ENCODE data around the gene GIGYF2.

The GIGYF2 gene

DNA sequence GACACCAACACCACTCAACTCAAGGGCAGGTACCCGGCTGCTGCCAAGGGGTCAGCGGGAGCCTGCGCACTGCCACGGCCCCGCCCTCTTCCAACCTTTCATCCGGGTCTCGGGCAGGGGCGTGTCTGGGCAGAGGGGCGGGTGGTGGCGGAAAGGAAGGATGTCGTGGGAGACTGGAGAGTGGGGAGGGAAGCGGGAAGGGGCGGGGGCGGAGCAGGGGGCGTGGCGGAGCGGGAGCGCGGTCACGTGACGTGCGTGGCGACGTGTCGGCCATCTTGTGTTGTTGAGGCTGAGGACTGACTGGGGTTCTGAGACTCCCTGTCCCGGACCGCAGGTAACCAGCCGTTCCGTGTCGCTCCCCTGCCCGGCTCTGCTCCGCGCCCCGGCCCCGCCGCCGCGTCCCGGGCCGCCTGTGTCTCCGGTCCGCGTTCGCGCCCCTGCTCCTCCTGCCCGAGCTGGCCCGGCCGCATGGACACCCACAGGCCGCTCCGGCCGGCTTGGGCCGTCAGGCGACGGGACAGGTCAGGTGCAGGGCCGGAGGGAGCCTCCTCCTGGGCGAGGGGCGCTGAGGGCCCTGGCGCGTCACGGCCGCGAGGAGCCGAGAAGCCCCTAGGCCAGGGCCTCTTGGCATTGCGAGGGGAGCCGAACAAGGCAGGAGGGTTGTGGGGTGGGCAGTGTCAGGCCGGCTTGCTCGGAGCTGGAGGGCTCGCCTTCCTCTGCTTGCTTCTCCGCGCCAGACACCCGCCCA lies at the start of gene GIGYF2:
GIGYF2 (plus strand) TSS at position 273 of the 748 bp plus-strand sequence. CDS start 37,867 bp downstream, outside the sequence.
- no peak for TF ChIP-seq CTCF (IDR thresholded peaks at IDR 0.05)
- Histone ChIP-seq H3K27ac (peak within 1 kb of the TSS; percentile 97 to 98), H3K4me3 (peak within 1 kb of the TSS; percentile 97)
- DNase-seq (ENCODE audit: low spot score): peak; percentile 99

DNA sequence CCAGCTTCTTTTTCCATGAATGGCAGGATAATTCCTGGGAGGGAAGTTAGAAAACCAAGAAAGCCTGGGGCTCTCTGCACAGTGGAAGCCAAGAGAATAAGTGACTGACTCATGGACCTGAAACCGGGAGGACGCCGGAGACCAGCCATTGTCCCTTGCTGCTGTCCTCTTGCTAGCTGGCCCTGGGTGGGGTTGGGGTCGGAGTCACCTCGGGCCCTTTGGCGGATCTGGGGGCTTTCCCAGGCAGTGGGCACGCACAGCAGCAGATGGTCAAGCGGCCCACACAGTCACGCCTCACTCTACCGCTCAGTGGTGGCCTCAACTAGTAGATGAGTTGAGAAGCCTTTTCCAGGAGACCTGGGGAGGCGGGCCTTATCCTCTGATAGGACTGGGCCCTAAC lies 48.1 kb upstream of the GIGYF2 start:
- H3K27ac ChIP-seq: peak overlapping the region in 1 of 2 donors; percentile 16
- H3K4me3 ChIP-seq: no peak overlapping the region
- no peak for TF ChIP-seq CTCF (IDR thresholded peaks at IDR 0.05)
- DNase-seq (ENCODE audit: low spot score): no peak

DNA sequence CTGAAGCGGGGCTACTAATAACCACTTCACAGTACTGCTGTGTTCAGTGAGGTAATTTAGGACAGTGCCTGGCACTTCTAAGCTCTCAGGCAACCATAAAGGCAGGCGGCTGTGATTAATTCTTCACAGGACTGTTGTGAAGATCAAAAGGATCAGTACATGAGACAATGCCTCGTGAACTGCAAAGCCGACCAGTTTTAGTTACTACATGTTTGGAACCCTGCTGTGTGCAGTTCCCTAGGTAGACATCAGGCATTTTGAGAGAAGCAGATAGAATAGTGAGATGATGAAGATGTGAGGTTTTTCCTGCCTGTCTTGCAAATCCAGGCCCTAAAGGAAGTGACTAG lies 44.7 kb upstream of the GIGYF2 start:
- Histone ChIP-seq H3K27ac (no peak overlapping the region), H3K4me3 (no peak overlapping the region)
- TF ChIP-seq CTCF (IDR thresholded peaks at IDR 0.05): no peak
- DNase-seq (ENCODE audit: low spot score): no peak

DNA sequence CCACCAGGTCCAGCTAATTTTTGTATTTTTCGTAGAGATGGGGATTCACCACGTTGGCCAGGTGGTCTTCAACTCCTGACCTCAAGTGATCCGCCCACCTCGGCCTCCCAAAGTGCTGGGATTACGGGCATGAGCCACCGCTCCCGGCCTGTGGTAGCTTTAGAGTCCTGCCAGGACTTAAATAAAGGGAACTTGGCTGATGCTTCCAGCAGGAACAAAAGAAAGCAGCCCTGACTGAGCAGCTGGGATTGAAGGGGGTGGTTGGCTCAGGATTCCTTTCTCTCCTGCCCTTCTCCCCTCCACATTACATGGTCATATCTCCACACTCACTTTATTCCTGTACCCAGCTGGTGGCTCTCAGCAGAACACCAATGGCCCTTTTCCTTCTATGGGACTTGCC lies 43.7 kb upstream of the GIGYF2 start:
- no peak for DNase-seq (ENCODE audit: low spot score)
- no peak overlapping the region for H3K27ac ChIP-seq
- TF ChIP-seq CTCF (IDR thresholded peaks at IDR 0.05): no peak
- no peak overlapping the region for H3K4me3 ChIP-seq

DNA sequence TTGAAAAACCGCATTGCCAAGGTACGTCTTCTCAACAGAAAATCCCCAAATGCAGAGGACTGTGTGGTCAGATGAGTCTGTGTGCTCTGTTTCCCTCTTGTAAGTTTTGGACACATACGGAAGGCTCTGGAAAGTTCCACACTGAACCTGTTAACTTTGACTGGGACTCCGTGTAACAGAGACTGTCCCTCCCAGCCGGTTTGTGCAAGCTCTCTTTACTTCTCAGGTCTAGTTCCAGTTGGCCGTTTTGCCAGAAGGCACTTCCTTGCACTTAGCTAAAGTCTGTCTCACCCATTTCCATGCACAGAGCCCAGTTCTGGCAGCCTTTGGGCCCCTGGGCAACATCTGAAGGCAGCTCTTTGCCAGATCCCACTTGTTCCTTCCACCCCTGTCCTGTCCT lies 41.7 kb upstream of the GIGYF2 start:
- no peak for DNase-seq (ENCODE audit: low spot score)
- no peak for TF ChIP-seq CTCF (IDR thresholded peaks at IDR 0.05)
- peak overlapping the region in 1 of 2 donors; percentile 56 for H3K27ac ChIP-seq
- H3K4me3 ChIP-seq: no peak overlapping the region

DNA sequence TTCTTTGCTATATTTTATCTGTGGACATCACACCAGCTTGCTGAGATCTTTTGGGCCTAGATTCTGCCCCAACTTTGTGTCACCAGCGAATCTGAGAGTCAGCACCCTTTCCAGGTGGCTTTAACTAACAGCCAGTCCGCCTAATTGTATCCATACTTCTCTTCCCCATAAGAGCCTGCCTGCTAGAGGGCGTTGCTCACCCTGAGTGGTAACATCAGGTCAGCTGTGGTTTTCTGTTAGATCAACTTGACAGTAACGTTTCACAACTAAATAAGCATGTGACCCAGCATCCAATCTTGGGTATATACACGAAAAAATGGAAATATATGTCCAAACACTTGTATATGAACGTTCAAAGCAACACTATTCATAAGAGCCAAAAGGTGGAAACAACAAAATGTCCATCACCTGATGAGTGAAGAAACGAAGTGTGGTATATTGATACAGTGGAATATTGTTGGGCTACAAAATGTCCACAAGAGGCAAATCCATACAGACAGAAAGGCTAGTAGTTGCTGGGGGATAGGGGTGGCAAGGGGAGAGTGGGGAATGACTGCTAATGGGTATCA lies 38.8 kb upstream of the GIGYF2 start:
- DNase-seq (ENCODE audit: low spot score): no peak
- Histone ChIP-seq H3K27ac (no peak overlapping the region), H3K4me3 (no peak overlapping the region)
- no peak for TF ChIP-seq CTCF (IDR thresholded peaks at IDR 0.05)

DNA sequence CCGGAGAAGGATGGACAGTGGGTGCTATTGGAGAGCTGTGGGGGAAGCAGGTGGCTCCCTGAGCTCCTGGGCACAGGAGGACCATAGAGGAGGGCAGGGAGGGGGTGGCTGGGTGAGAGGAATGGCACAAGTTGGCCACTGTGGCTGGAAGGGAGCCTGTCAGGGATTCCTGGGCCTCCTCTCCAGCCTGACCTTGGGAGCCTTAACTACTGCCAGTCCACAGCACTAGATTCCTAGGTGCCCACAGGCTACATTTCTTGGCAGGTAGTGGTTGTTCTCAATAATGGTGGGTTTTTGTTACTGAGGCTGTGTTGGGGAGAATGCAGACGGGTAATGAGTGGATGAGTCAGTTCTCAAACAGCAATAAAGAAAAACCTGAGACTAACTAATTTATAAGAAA lies 37.8 kb upstream of the GIGYF2 start:
- H3K4me3 ChIP-seq: no peak overlapping the region
- peak overlapping the region in 1 of 2 donors; percentile 66 for H3K27ac ChIP-seq
- no peak for TF ChIP-seq CTCF (IDR thresholded peaks at IDR 0.05)
- no peak for DNase-seq (ENCODE audit: low spot score)

Data from coronary artery (tissue), 2 donors.